Mucosa of descending colon (tissue), 3 donors: ENCODE measurements around the gene SLC13A4. TPM values are rescaled to one million over a fixed set of nuclear protein-coding genes. Genes with fewer than 3 reads are reported as not detected.

ENCODE experiments used
- ATAC-seq: fragments of 200-7000 bp; cut with Tn5 transposase; one replicate; pipeline ENCODE4 v1.9.1; 2020; ENCODE audit warnings: mild to moderate bottlenecking, moderate library complexity
- DNase-seq, 3 donors: peaks; one replicate each; pipeline ENCODE4 v3.0.0-alpha.2; 2020
- H3K36me3 ChIP-seq: fragments of 200-600 bp; one replicate; pipeline ENCODE4 v1.8.0; 2021; ENCODE audit warnings: low read depth, mild to moderate bottlenecking
- H3K4me1 ChIP-seq: fragments of 200-600 bp; one replicate; pipeline ENCODE4 v1.8.0; 2021; ENCODE audit warnings: low read depth, mild to moderate bottlenecking
- H3K4me3 ChIP-seq: fragments of 200-600 bp; one replicate; pipeline ENCODE4 v1.8.0; 2021; ENCODE audit warnings: mild to moderate bottlenecking
- H3K9me3 ChIP-seq: fragments of 200-600 bp; one replicate; pipeline ENCODE4 v1.8.0; 2021; ENCODE audit warnings: mild to moderate bottlenecking
- CTCF ChIP-seq: fragments of 200-600 bp; IDR thresholded peaks from one replicate; pipeline ENCODE4 v1.8.0; 2022; ENCODE audit warnings: antibody characterized with exemption, mild to moderate bottlenecking
- intact Hi-C, 2 donors: fragments of 100-400 bp; cut with DNase I in 1 of 2; cut with micrococcal nuclease in 1 of 2; formaldehyde crosslinking; loops; one replicate each; pipeline versions ENCODE4 v1.11.0 to v1.11.1; 2022; cut with DNase I, micrococcal nuclease
- total RNA-seq, 3 donors: library from RNA; stranded (reverse); fragmentation: NEBNext Ultra II Directional in 2 of 3; extraction: Animal tissue kit (Norgen Biotek cat#: 25700) in 2 of 3; gene quantifications; one replicate each; pipeline versions ENCODE4 v1.2.1 to v1.2.4, GENCODE V29; 2021 to 2023
- donor health status: DM: no; HTN: no; CAD: no; lungs with moderate emphysema.
- donor health status: DM: no; HTN: no; CAD: no.
- donor health status: DM: no; HTN: yes; CAD: no.

SLC13A4 gene
- total RNA-seq, 3 donors from 2014 or later, result not detected

- H3K9me3 ChIP-seq, result no peaks in the 10 kb centered on the region
- ATAC-seq (no peak), DNase-seq (no peak)
- TF ChIP-seq CTCF, result no peak
- intact Hi-C loops, result no loop called here
- H3K36me3 ChIP-seq, result no peaks in the 10 kb centered on the region
- no peak overlapping the region for H3K4me3 ChIP-seq
- no peaks in the 10 kb centered on the region for H3K4me1 ChIP-seq
These were observed 3.1 kb upstream of the SLC13A4 start for GRCh38 chr7:135731131-135731530.

- Histone ChIP-seq H3K4me1 (no peaks in the 10 kb centered on the region), H3K9me3 (no peaks in the 10 kb centered on the region), H3K4me3 (no peak overlapping the region), H3K36me3 (no peaks in the 10 kb centered on the region)
- DNase-seq, result no peak
- intact Hi-C loops, result no loop called here
- no peak for TF ChIP-seq CTCF
- ATAC-seq, result no peak
These were observed 1.2 kb upstream of the SLC13A4 start for GRCh38 chr7:135729230-135729629.

- no peaks in the 10 kb centered on the region for H3K36me3 ChIP-seq
- H3K4me1 ChIP-seq, result no peaks in the 10 kb centered on the region
- ATAC-seq (no peak), DNase-seq (no peak)
- intact Hi-C loops, result no loop called here
- TF ChIP-seq CTCF, result no peak
- no peak overlapping the region for H3K4me3 ChIP-seq
- H3K9me3 ChIP-seq, result no peaks in the 10 kb centered on the region
These were observed 894 bp downstream of the SLC13A4 start for GRCh38 chr7:135726911-135727673.

- intact Hi-C loops, result no loop called here
- no peak for TF ChIP-seq CTCF
- no peaks in the 10 kb centered on the region for H3K4me1 ChIP-seq
- DNase-seq (no peak), ATAC-seq (no peak)
- no peak overlapping the region for H3K4me3 ChIP-seq
- H3K9me3 ChIP-seq, result no peaks in the 10 kb centered on the region
- H3K36me3 ChIP-seq, result no peaks in the 10 kb centered on the region
These were observed 1.7 kb downstream of the SLC13A4 start for GRCh38 chr7:135726276-135726788.

- ATAC-seq (no peak), DNase-seq (no peak)
These were observed 4.6 kb downstream of the SLC13A4 start for GRCh38 chr7:135723411-135723810.

More at GRCh38 chr7:135723411-135723810, 4.6 kb downstream of the SLC13A4 start:
- no peak overlapping the region for H3K4me3 ChIP-seq
- no peaks in the 10 kb centered on the region for H3K36me3 ChIP-seq
- intact Hi-C loops, result no loop called here
- H3K4me1 ChIP-seq, result no peaks in the 10 kb centered on the region
- TF ChIP-seq CTCF, result no peak
- no peaks in the 10 kb centered on the region for H3K9me3 ChIP-seq
